Measurements from ENCODE around the gene B3GNT9. TPM values are rescaled to one million over a fixed set of nuclear protein-coding genes. Genes with fewer than 3 reads are reported as not detected.

Gene B3GNT9
- total RNA-seq, 1 experiment from 2014 or later, result 11.5 TPM

GRCh38 chr16:67186550-67186950 is 35.8 kb upstream of the B3GNT9 start:
- POLR2A ChIA-PET, result no interaction called here

GRCh38 chr16:67185651-67186134 is 34.9 kb upstream of the B3GNT9 start:
- 0 out of 4 replicates have a peak overlapping the region, but pooled peaks of 1 of the 2 experiments have one; percentile 0 for H3K4me3 ChIP-seq (ENCODE audit: low read depth in 2 of 2, low read length in 2 of 2)
- intact Hi-C loops (cut with micrococcal nuclease; ENCODE audit: unreplicated experiment), result loop anchor here (10.0 kb wide), 1 partner anchor 231 kb away; no protein-coding TSS in a partner anchor
- POLR2A ChIA-PET, result no interaction called here

More at GRCh38 chr16:67186550-67186950, 35.8 kb upstream of the B3GNT9 start:
- intact Hi-C loops (cut with micrococcal nuclease; ENCODE audit: unreplicated experiment), result loop anchor here (10.0 kb wide), 1 partner anchor 232 kb away; no protein-coding TSS in a partner anchor
- H3K27ac ChIP-seq (ENCODE audit: low read length), result no peak overlapping the region
- ATAC-seq (no peak), DNase-seq (ENCODE audit: low read depth, low spot score) (no peak)
- peaks cover 12% of the 10 kb centered on the region for H3K4me1 ChIP-seq (ENCODE audit: control insufficient read depth, insufficient read depth, low read length)
- no peaks in the 10 kb centered on the region for H3K27me3 ChIP-seq (ENCODE audit: control insufficient read depth, insufficient read depth, low read length)
- no peak overlapping the region for H3K4me3 ChIP-seq (ENCODE audit: low read depth in 2 of 2, low read length in 2 of 2)
- CTCF ChIA-PET, result no interaction called here
- in situ Hi-C loops (cut with HindIII; ENCODE audit: low pct_unique_long_range_greater_than_20kb, low sequenced_read_pairs), result no loop called here
- TF ChIP-seq CTCF (IDR thresholded peaks at IDR 0.05) (no peak), POLR2AphosphoS5 (IDR thresholded peaks at IDR 0.05; ENCODE audit: low read depth, low read length) (no peak), TCF7L2 (IDR thresholded peaks at IDR 0.05; ENCODE audit: low read depth, low read length) (no peak), REST (IDR thresholded peaks at IDR 0.05; ENCODE audit: insufficient read depth in 1 of 2, low read depth in 2 of 2, low read length in 1 of 2) (no peak), SIN3A (IDR thresholded peaks at IDR 0.05; ENCODE audit: borderline replicate concordance, insufficient read depth, low read depth, low read length) (no peak)
- H3K9me3 ChIP-seq (ENCODE audit: control insufficient read depth, insufficient read depth, low read depth, low read length), result no peaks in the 10 kb centered on the region
- BruUV-seq (replicated peaks), result no TSS peak
- H3K36me3 ChIP-seq (ENCODE audit: control insufficient read depth, insufficient read depth, low read length), result peaks cover 4% of the 10 kb centered on the region; the same call in 1 of the 2 replicates

More at GRCh38 chr16:67185651-67186134, 34.9 kb upstream of the B3GNT9 start:
- Histone ChIP-seq H3K9me3 (ENCODE audit: control insufficient read depth, insufficient read depth, low read depth, low read length) (no peaks in the 10 kb centered on the region), H3K27ac (ENCODE audit: low read length) (no peak overlapping the region), H3K4me1 (ENCODE audit: control insufficient read depth, insufficient read depth, low read length) (peaks cover 12% of the 10 kb centered on the region), H3K27me3 (ENCODE audit: control insufficient read depth, insufficient read depth, low read length) (no peaks in the 10 kb centered on the region), H3K36me3 (ENCODE audit: control insufficient read depth, insufficient read depth, low read length) (peaks cover 4% of the 10 kb centered on the region; the same call in 1 of the 2 replicates)
- TF ChIP-seq TCF7L2 (IDR thresholded peaks at IDR 0.05; ENCODE audit: low read depth, low read length) (no peak), CTCF (IDR thresholded peaks at IDR 0.05) (no peak; the same call in 1 of the 2 replicates), POLR2AphosphoS5 (IDR thresholded peaks at IDR 0.05; ENCODE audit: low read depth, low read length) (no peak), SIN3A (IDR thresholded peaks at IDR 0.05; ENCODE audit: borderline replicate concordance, insufficient read depth, low read depth, low read length) (no peak), REST (IDR thresholded peaks at IDR 0.05; ENCODE audit: insufficient read depth in 1 of 2, low read depth in 2 of 2, low read length in 1 of 2) (no peak)
- ATAC-seq (no peak), DNase-seq (ENCODE audit: low read depth, low spot score) (no peak)
- in situ Hi-C loops (cut with HindIII; ENCODE audit: low pct_unique_long_range_greater_than_20kb, low sequenced_read_pairs), result no loop called here
- BruUV-seq (replicated peaks), result no TSS peak
- CTCF ChIA-PET, result interaction anchor here (0.7 kb wide), 1 partner anchor 15 kb away, joined by 4 read pairs; the partner anchor contains the start of gene NOL3

Data from Panc1 (cell line).